Epithelial cell of proximal tubule (primary cell): ENCODE measurements around the gene TMUB2. TPM values are rescaled to one million over a fixed set of nuclear protein-coding genes. Genes with fewer than 3 reads are reported as not detected.

ENCODE experiments used
- DNase-seq: peaks from one replicate; pipeline ENCODE4 v3.0.0-alpha.2; 2011; ENCODE audit warnings: low read depth
- H3K4me3 ChIP-seq: 2 replicates; pipeline ENCODE4 v1.5.1; 2011; ENCODE audit warnings: low read depth, mild to moderate bottlenecking, low read length
- CTCF ChIP-seq: conservative IDR thresholded peaks from 2 replicates; pipeline ENCODE4 v1.5.1; 2012; ENCODE audit warnings: low read depth, mild to moderate bottlenecking, low read length
- total RNA-seq: library from RNA; depleted of rRNA; stranded (reverse); fragments of >200 nt; gene quantifications from 2 replicates; pipeline ENCODE4 v1.2.3, GENCODE V29; 2015

Gene TMUB2
- total RNA-seq, 1 donor from 2014 or later, result 26.3 TPM

DNA sequence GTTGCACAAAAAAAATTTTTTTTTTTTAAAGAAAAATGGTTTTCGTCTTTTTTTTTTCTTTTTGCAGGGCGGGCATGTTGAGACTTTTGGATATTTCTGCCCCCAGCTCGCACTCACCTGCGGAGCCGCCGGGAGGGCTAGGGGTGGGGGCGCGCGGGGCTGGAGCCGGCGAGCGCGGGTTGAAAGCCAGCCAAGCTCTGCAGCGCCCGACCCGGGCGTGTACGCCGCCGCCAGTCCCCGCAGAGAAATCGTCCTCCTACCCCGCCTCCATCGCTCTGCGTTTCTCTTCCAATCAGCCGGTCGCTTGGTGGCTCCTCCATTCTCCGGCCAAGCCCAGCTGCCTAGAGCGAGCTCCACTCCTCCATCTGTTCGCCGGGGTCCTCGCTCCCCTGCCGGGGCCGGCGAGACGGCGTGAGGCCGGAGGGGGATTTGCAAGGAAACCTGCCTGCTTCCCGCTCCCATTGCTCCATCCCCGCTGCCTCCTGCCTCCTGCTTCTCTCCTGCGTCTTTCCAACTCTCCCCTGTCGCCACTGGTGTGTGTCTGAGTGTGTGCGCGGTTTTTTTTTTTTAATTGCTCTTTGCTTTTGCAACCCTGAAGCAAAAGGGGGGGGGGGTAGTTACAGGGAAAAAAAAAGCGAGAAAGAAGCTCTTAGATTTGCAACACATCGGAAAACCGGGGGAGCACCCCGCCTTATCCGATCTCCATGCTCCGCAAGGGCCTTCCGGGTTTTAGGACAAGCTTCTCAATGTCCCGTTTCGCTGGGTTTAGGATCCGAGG, 34.5 kb downstream of the TMUB2 start:
- no peak for TF ChIP-seq CTCF
- H3K4me3 ChIP-seq, result peak overlapping the region; percentile 89
- DNase-seq, result no peak

- H3K4me3 ChIP-seq, result peak overlapping the region; percentile 89
- TF ChIP-seq CTCF, result no peak
- DNase-seq, result no peak
Observed at GRCh38 chr17:44221862-44222111, 35.0 kb downstream of the TMUB2 start.

DNA sequence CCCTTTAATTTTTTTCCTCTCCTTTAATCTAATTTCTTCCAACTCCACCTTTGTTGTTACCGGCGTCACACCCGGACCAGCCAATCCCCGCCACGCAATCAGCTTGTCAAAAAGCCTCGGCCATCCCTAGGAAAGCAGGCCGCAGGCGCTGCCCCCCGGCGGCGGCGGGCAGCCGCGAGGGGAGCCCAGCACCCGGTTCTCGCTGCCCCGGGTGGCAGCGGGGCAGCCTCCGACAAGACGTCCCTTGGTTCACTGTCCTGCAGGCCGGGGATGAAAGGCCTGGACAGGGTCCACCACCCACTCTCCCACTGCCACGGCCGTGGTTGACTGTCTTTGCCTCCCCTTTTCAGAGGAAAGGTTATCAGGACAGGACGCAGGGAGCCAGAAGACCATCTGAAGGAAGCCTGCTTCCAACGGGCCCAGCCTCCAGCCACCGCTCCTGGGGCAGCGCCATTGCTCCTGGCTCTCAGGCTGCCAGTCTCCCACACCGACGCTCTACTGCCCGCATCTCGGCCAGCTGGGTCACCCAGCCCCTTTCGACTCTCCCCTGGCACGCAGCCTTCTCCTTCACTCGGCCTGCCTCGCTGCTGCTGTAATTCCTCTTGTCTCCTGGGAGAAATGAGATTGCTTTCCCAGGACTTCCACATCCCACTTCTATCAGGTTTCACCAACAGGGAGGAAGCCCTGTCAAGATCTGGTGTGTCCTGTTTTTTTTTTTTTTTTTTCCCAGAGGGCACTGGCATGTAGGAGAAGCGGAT, 35.5 kb downstream of the TMUB2 start:
- H3K4me3 ChIP-seq, result peak overlapping the region; percentile 89

GRCh38 chr17:44223541-44224071, 36.8 kb downstream of the TMUB2 start:
- no peak overlapping the region for H3K4me3 ChIP-seq
- peak; percentile 80 for DNase-seq

More for the DNA sequence above, 35.5 kb downstream of the TMUB2 start:
- peak; percentile 38 for TF ChIP-seq CTCF
- no peak for DNase-seq

DNA sequence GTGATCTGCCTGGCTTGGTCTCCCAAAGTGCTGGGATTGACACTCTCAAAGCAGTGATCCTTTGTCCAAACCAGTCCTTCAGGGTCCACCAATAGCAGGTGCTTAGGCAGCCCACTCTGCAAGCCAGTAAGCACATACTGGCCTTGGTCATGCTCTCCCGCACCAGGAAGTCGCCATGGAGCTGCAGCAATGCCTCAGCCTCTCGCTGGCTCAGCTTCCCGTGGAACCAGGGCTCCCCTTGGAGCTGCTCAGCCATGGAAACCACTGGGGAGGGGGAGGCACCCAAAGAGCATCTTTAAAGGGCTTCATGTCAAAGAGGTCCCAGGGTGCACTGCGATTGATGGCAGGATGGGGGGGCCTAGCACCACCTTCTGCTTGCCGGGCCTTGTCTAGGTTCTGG, 42.3 kb downstream of the TMUB2 start:
- H3K4me3 ChIP-seq, result no peak overlapping the region
- no peak for DNase-seq
- no peak for TF ChIP-seq CTCF

More at GRCh38 chr17:44223541-44224071, 36.8 kb downstream of the TMUB2 start:
- TF ChIP-seq CTCF, result no peak

DNA sequence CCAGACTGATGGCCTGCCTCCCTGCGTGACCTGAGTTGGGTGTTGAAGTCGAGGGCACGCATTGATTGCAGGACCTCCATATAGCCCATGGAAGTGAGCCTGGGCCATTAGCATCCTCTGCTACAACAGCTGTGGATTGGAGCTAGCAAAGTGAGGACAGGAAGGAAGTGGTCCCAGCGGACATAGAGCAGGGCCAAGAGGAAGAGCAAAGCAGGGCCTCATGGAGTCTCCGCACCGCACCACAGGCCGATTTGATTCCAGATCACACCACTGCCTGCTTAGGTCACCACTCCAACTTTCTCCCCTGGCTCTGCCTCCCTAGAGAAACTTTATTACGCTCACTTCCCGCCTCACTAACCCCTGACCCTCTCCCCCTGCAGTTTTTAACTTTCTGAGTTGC, 43.4 kb downstream of the TMUB2 start:
- H3K4me3 ChIP-seq, result no peak overlapping the region
- no peak for DNase-seq
- no peak for TF ChIP-seq CTCF

DNA sequence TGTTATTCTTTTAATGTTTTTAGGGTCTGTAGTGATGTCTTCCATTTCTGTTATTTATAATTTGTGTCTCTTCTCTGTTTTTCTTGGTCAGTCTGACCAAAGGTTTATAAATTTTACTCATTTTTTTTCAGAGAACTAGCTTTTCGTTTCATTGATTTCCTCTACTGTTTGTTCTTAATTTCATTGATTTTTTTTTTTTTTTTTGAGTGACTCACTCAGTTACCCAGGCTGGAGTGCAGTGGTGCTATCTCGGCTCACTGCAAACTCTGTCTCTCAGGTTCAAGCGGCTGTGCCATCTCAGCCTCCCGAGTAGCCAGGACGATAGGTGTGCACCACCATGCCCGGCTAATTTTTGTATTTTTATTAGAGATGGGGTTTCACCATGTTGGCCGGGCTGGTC, 45.3 kb downstream of the TMUB2 start:
- DNase-seq, result no peak
- no peak overlapping the region for H3K4me3 ChIP-seq
- no peak for TF ChIP-seq CTCF
